AG04450 (cell line): Measurements from ENCODE around the gene PROSER2. TPM values are rescaled to one million over a fixed set of nuclear protein-coding genes. Genes with fewer than 3 reads are reported as not detected.

Experiments used
- CTCF ChIA-PET: fragments of 300-600, 350-600 bp; formaldehyde crosslinking; extraction: SDS; loops from one replicate; lab custom pipeline; 2022; ENCODE audit warnings: antibody characterized with exemption, inconsistent platforms; lab: Charles Lee
- POLR2A ChIA-PET: fragments of 350-600 bp; formaldehyde crosslinking; extraction: SDS; loops from one replicate; lab custom pipeline; 2021; ENCODE audit warnings: antibody characterized with exemption, inconsistent platforms; lab: Yijun Ruan, JAX
- DNase-seq: peaks from one replicate; pipeline ENCODE4 v3.0.0-alpha.2; 2011; ENCODE audit warnings: low read depth, low spot score
- H3K27ac ChIP-seq: one replicate; pipeline ENCODE4 v1.5.1; 2012; ENCODE audit warnings: low read depth, low read length, control low read depth
- H3K27me3 ChIP-seq: one replicate; pipeline ENCODE4 v1.6.0; 2012; ENCODE audit warnings: low read length; ENCODE audit not compliant: control insufficient read depth, insufficient read depth
- H3K4me3 ChIP-seq: 2 replicates; pipeline ENCODE4 v1.5.1; 2011; ENCODE audit warnings: mild to moderate bottlenecking, low read depth, low read length, control low read depth
- H3K9me3 ChIP-seq: 2 replicates; pipeline ENCODE4 v1.5.1; 2012; ENCODE audit warnings: low read length; ENCODE audit not compliant: control insufficient read depth, insufficient read depth
- polyA plus RNA-seq: library from polyadenylated mRNA; depleted of rRNA; stranded (reverse); fragments of >200 nt; gene quantifications from 2 replicates; pipeline ENCODE4 v1.2.3, GENCODE V29; 2011
- TF ChIP-seq, protein P1 (sequence below): IDR thresholded peaks from 2 replicates; pipeline ENCODE4 v1.5.1; 2011; ENCODE audit warnings: low read depth, low read length, control low read depth, inconsistent platforms

PROSER2 gene
- polyA plus RNA-seq, 1 experiment, result 0.53 TPM

DNA sequence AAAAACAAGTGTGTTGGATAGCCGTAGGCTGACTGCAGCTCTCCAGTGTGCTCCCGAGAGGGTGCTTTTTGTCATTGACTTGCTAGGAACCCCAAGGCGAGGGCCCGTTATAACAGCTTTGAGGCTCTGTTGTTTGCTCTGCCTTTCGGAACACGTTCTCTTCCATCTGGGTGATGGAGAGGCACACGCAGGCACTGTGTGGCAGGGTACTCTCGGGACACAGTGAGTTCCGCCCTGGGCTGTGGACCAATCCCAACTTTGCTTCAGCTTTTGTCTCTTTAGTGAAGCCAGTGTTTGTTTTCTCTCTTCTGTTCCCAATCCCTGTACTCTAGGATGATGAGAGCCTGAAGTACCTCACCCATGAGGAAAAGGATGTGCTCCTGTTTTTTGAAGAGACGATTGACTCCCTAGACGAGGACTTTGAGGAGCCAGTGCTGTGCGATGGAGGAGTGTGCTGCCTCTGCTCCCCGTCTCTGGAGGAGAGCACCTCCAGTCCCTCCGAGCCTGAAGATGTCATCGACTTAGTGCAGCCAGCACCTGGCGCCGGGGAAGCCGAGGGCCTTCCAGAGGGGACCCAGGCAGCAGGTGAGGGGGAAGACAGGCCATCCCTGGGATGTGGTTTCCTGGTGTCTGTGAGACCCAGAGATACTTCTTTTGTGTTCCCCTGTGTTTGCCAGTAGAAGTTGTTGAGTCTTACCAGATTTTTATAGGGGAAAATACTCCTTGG, 43.2 kb downstream of the PROSER2 start:
- no peak for DNase-seq
- no peaks in the 10 kb centered on the region; the same call in 1 of the 2 replicates for H3K9me3 ChIP-seq
- ChIA-PET POLR2A (no interaction called here), CTCF (no interaction called here)
- TF ChIP-seq, protein P1, sequence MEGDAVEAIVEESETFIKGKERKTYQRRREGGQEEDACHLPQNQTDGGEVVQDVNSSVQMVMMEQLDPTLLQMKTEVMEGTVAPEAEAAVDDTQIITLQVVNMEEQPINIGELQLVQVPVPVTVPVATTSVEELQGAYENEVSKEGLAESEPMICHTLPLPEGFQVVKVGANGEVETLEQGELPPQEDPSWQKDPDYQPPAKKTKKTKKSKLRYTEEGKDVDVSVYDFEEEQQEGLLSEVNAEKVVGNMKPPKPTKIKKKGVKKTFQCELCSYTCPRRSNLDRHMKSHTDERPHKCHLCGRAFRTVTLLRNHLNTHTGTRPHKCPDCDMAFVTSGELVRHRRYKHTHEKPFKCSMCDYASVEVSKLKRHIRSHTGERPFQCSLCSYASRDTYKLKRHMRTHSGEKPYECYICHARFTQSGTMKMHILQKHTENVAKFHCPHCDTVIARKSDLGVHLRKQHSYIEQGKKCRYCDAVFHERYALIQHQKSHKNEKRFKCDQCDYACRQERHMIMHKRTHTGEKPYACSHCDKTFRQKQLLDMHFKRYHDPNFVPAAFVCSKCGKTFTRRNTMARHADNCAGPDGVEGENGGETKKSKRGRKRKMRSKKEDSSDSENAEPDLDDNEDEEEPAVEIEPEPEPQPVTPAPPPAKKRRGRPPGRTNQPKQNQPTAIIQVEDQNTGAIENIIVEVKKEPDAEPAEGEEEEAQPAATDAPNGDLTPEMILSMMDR, result no peak
- H3K27me3 ChIP-seq, result peaks cover 9% of the 10 kb centered on the region
- H3K4me3 ChIP-seq, result no peak overlapping the region
- no peak overlapping the region for H3K27ac ChIP-seq

DNA sequence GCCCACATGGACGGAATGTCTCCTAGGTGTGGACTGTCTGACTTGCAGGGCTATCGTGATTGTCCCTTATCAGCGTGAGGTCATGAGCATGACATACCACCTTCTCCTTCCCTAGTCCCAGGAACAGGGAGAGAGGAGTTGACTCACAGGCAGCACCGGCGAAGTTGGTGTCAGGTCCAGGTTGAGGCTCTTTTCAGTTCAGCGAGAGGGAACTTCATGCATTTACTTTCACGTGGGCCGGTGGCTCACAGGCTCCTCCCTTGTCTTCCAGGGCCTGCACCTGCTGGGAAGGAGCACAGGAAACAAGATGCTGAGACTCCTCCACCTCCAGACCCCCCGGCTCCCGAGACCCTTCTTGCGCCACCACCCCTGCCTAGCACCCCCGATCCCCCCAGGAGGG, 46.1 kb downstream of the PROSER2 start:
- Histone ChIP-seq H3K9me3 (no peaks in the 10 kb centered on the region; the same call in 1 of the 2 replicates), H3K27ac (no peak overlapping the region), H3K27me3 (peaks cover 13% of the 10 kb centered on the region), H3K4me3 (no peak overlapping the region)
- ChIA-PET POLR2A (no interaction called here), CTCF (no interaction called here)
- TF ChIP-seq, protein P1, result no peak
- DNase-seq, result no peak

DNA sequence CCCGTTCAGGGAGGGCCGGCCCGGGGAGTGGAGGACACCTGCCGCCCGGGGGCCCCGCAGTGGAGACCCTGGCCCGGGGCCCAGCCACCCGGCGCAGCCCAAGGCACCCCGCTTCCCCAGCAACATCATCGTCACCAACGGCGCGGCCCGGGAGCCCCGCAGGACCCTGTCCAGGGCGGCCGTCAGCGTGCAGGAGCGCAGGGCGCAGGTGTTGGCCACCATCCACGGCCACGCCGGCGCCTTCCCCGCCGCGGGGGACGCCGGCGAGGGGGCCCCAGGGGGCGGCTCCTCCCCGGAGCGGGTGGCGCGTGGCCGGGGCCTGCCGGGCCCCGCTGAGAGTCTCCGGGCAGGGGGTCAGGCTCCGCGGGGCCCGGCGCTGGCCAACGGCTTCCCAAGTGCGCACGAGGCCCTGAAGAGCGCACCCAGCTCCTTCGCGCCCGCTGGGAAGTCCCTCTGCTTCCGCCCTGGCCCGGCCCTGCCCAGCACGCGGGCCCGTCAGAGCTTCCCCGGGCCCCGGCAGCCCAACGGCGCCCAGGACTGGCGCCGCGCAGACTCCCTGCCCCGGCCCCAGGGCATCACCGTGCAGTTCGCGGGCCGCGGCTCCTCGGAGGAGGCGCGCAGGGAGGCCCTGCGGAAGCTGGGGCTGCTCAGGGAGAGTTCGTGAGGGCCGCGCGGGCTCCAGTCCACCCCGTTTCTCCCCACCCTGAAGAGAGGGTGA, 46.7 kb downstream of the PROSER2 start:
- Histone ChIP-seq H3K27ac (no peak overlapping the region), H3K27me3 (peaks cover 13% of the 10 kb centered on the region), H3K4me3 (no peak overlapping the region; the same call in 1 of the 2 replicates), H3K9me3 (no peaks in the 10 kb centered on the region; the same call in 1 of the 2 replicates)
- CTCF ChIA-PET, result no interaction called here
- POLR2A ChIA-PET, result no interaction called here
- TF ChIP-seq, protein P1, result no peak
- DNase-seq, result no peak

GRCh38 chr10:11870461-11870780, 47.3 kb downstream of the PROSER2 start:
- ChIA-PET POLR2A (no interaction called here), CTCF (no interaction called here)
- no peak overlapping the region for H3K27ac ChIP-seq
- H3K4me3 ChIP-seq, result no peak overlapping the region
- DNase-seq, result no peak
- peaks cover 13% of the 10 kb centered on the region for H3K27me3 ChIP-seq
- TF ChIP-seq, protein P1, result no peak
- no peaks in the 10 kb centered on the region; the same call in 1 of the 2 replicates for H3K9me3 ChIP-seq

DNA sequence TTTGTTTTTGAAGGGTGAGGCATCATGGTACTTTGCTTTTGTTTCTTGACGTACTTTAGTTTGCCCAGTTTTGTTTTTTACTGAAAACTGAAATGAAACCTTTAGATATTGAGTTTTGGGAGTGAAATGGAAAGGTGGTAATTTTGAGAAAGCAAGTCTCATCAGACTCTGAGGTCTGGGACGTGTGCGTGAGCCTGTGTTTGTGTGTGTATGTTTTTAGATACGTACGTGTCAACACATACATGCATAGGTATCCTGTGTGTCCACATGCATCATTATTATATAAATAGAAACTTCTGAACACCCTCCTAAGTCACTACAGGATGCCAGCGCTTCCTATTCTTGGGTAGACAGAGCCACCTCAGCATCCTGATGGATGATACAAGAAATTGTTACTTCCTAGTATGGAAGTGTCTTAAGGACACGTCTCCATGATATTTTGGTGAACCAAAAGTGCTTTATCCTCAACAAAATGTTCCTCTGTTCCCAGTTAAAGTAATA, 47.8 kb downstream of the PROSER2 start:
- Histone ChIP-seq H3K27ac (no peak overlapping the region), H3K27me3 (peaks cover 13% of the 10 kb centered on the region), H3K4me3 (no peak overlapping the region), H3K9me3 (no peaks in the 10 kb centered on the region; the same call in 1 of the 2 replicates)
- TF ChIP-seq, protein P1, result no peak
- DNase-seq, result no peak
- CTCF ChIA-PET, result no interaction called here
- POLR2A ChIA-PET, result no interaction called here
